Muscle of leg (tissue), 16 donors: ENCODE data around the gene PWP1. TPM values are rescaled to one million over a fixed set of nuclear protein-coding genes. Genes with fewer than 3 reads are reported as not detected.

Source experiments
- DNase-seq: peaks from one replicate; pipeline ENCODE4 v3.0.0; 2013
- H3K27ac ChIP-seq: one replicate; pipeline ENCODE4 v1.5.1; 2013; ENCODE audit warnings: mild to moderate bottlenecking, low read length, control low read depth
- H3K27me3 ChIP-seq: one replicate; pipeline ENCODE4 v1.6.1; 2013; ENCODE audit warnings: low read length; ENCODE audit not compliant: control insufficient read depth, insufficient read depth
- H3K36me3 ChIP-seq: one replicate; pipeline ENCODE4 v1.6.1; 2013; ENCODE audit warnings: low read length; ENCODE audit not compliant: control insufficient read depth, insufficient read depth
- H3K4me1 ChIP-seq: one replicate; pipeline ENCODE4 v1.6.1; 2013; ENCODE audit warnings: low read length; ENCODE audit not compliant: control insufficient read depth, insufficient read depth
- H3K4me3 ChIP-seq: one replicate; pipeline ENCODE4 v1.5.1; 2013; ENCODE audit warnings: low read length, control low read depth
- H3K9me3 ChIP-seq: replicated peaks from 2 replicates; pipeline ENCODE4 v1.6.1; 2013; ENCODE audit warnings: low read depth, low read length; ENCODE audit not compliant: control insufficient read depth
- WGBS: methylation state at CpG from one replicate; pipeline ENCODE4 v1.1.5; 2013; ENCODE audit warnings: missing lambda C conversion rate; ENCODE audit not compliant: insufficient coverage; 5-methylcytosine and 5-hydroxymethylcytosine counted together
- long read RNA-seq, 11 donors: transcript quantifications; one replicate each; lab custom pipeline, GENCODE V29; 2026
- polyA plus RNA-seq, 8 donors: library from polyadenylated mRNA; unstranded; fragments of 120-200 nt; gene quantifications; one replicate each; pipeline versions ENCODE4 v1.2.1 to v1.2.3, GENCODE V29; 2013; ENCODE audit warnings: inconsistent platforms in 1 of 8, low replicate concordance in 1 of 8; ENCODE audit not compliant: insufficient read length in 8 of 8, insufficient read depth in 1 of 8
- total RNA-seq: library from RNA; stranded (reverse); fragments of 120-200 nt; gene quantifications from one replicate; pipeline ENCODE4 v1.2.4, GENCODE V29; 2013

PWP1 gene
- total RNA-seq: 31.0 TPM
- 10 to 100 TPM; 30.1 to 41.3 (median 33.7) TPM for polyA plus RNA-seq
- long read RNA-seq, donor 1, transcript PWP1-201 (15 exons, 2,621 nt): major isoform, 5 of 5 reads
- long read RNA-seq, donor 1, partial matches to known transcripts: 0 of 5 reads
- long read RNA-seq, donor 1, other reads (novel, unspliced or antisense): 0 of 5 reads
- long read RNA-seq, donor 2: 0 reads
- long read RNA-seq, donor 3, transcript PWP1-201 (15 exons, 2,621 nt): major isoform, 5 of 5 reads
- long read RNA-seq, donor 3, partial matches to known transcripts: 0 of 5 reads
- long read RNA-seq, donor 3, other reads (novel, unspliced or antisense): 0 of 5 reads
- long read RNA-seq, donor 4, partial matches to known transcripts: 6 of 8 reads
- long read RNA-seq, donor 4, other reads (novel, unspliced or antisense): 0 of 8 reads
- long read RNA-seq, donor 5, transcript PWP1-201 (15 exons, 2,621 nt): major isoform, 23 of 28 reads
- long read RNA-seq, donor 5, partial matches to known transcripts: 5 of 28 reads
- long read RNA-seq, donor 5, other reads (novel, unspliced or antisense): 0 of 28 reads
- long read RNA-seq, donor 6, transcript PWP1-201 (15 exons, 2,621 nt): major isoform, 24 of 31 reads
- long read RNA-seq, donor 6, partial matches to known transcripts: 7 of 31 reads
- long read RNA-seq, donor 6, other reads (novel, unspliced or antisense): 0 of 31 reads
- long read RNA-seq, donor 7, transcript PWP1-201 (15 exons, 2,621 nt): major isoform, 10 of 10 reads
- long read RNA-seq, donor 7, partial matches to known transcripts: 0 of 10 reads
- long read RNA-seq, donor 7, other reads (novel, unspliced or antisense): 0 of 10 reads
- long read RNA-seq, donor 8, transcript PWP1-201 (15 exons, 2,621 nt): major isoform, 10 of 10 reads
- long read RNA-seq, donor 8, partial matches to known transcripts: 0 of 10 reads
- long read RNA-seq, donor 8, other reads (novel, unspliced or antisense): 0 of 10 reads
- long read RNA-seq, donor 9, partial matches to known transcripts: 0 of 2 reads
- long read RNA-seq, donor 9, other reads (novel, unspliced or antisense): 0 of 2 reads
- long read RNA-seq, donor 10, transcript PWP1-201 (15 exons, 2,621 nt): major isoform, 10 of 10 reads
- long read RNA-seq, donor 10, partial matches to known transcripts: 0 of 10 reads
- long read RNA-seq, donor 10, other reads (novel, unspliced or antisense): 0 of 10 reads
- long read RNA-seq, donor 11, transcript PWP1-201 (15 exons, 2,621 nt): major isoform, 5 of 6 reads
- long read RNA-seq, donor 11, partial matches to known transcripts: 0 of 6 reads
- long read RNA-seq, donor 11, other reads (novel, unspliced or antisense): 0 of 6 reads

DNA sequence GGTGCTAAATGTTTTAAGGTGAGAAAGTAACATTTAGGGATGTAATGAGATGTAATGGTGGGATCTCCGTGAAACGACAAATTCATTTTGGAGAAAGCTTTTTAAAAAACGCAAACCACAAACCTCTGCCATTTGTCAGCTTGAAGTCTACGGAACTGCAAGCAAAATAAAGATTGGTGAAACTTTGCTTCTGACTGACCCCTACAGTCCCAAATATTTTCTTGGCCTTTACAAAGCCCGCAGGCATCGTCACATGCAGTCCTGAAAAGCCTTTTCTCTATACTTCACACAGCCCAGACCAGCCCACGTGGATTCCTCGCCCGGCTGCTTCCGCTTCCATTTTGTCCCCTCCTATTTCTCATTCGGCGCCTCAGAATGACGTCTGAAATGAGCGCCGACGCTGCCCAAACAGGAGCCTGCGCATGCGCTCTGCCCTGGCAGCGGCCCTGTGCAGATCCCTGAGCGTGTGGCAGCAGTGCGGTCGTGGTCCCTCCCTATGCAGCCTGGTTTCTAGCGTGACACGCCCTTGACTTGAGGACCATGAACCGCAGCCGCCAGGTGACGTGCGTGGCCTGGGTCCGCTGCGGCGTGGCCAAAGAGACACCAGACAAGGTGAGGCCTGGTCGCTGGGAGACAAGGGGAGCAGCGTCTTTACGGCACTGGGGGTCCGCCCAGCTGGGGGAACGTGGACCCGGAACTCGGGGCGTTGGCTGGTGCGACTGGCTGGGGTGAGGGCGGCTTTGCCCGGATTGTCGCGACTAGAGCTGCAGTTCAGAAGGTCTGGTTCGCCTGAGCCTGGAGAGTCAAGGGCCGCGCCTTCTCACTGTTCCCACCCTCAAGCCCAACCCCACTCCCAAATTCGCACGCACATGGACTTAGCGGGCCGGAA is at the start of gene PWP1:
PWP1 (plus strand) TSS at position 440 of the 889 bp plus-strand sequence; CDS start at position 541, 101 bp downstream.
- H3K4me3 ChIP-seq: peak within 1 kb of the TSS; percentile 91
- peak within 1 kb of the TSS; percentile 92 for H3K27ac ChIP-seq
- peaks cover 20% of the 10 kb centered on the region for H3K36me3 ChIP-seq
- WGBS: under 1% methylated on average over 41 of the region's 51 CpGs
- H3K4me1 ChIP-seq: peaks cover 10% of the 10 kb centered on the region
- DNase-seq: peak; percentile 99
- H3K9me3 ChIP-seq: no peaks in the 10 kb centered on the region
- H3K27me3 ChIP-seq: no peaks in the 10 kb centered on the region

DNA sequence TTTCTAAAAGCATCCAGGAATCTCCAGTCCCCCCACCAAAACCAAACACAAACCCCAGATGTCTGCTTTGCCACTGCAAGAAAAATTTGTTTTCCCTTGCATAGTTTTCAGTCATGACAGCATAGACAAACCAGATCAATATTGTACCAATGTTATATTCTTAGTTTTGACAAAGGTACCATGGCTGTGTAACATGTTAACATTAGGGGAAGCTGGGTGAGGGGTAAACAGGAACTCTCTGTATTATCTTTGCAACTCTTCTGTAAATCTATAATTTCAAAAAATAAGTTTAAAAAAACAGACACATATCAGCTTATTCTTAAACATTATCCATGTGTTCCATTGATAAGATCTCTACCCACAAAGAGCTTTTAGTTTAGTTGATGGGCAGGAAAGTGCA is 44.4 kb upstream of the PWP1 start:
- H3K27ac ChIP-seq: no peak overlapping the region
- no peak overlapping the region for H3K4me3 ChIP-seq
- peaks cover 11% of the 10 kb centered on the region for H3K4me1 ChIP-seq
- no peaks in the 10 kb centered on the region for H3K9me3 ChIP-seq
- H3K36me3 ChIP-seq: no peaks in the 10 kb centered on the region
- no peak for DNase-seq
- peaks cover 2% of the 10 kb centered on the region for H3K27me3 ChIP-seq

DNA sequence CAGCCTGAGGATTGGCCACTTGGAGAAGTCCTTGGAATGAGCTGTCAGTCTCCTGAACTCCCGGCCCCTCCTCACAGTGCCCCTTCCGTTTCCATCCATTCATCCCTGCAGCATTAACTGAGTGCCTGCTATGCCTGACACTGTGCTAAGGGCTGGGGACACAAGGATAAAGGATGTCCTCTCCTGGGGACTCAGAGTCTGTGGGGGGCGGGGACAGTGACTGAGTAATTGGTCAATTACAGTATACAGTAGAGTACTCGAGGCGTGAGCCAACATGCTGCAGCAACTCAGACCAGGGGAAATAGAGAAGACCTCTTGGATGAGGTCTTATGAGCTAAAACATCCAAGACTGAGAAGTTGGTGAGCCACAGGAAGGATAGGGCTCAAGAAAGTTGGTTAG is 43.4 kb upstream of the PWP1 start:
- 82% methylated on average over 3 of the region's 5 CpGs for WGBS

DNA sequence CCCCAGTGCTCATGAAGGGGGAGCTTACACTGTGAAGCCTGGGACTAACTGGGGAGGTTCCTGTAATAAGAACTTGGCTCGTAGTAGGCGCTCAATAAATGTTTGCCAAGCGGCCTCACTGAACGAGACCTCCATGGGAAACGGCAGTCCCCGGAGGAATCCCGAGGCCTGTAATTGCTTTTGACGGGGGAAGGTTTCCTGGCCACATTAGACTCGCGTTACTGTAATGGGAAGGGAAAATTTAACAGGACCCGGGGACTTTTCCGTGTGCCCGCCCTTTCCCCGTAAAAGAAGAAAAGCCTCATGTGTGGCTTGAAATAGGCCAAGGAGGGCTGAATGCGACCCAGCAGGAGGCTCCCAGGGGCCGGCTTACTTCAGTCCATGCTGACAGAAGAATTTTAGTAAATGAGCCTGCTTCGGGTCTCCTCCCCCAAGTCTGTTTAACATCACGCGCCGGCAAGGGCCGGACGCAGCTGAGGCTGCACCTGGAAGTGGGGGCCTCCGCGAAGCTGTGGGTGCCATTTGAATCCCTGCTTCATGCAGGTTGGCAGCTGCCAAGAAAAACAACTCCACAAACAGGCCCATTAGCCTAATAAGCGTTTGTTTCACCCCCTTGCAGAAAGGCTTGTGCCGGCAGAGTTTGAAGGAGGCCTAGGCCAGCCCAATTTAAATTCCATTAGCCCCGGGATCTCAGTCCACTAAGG is 39.8 kb upstream of the PWP1 start:
- WGBS: 15% methylated on average over 24 of the region's 27 CpGs
- Histone ChIP-seq H3K9me3 (no peaks in the 10 kb centered on the region), H3K27ac (peak overlapping the region; percentile 67), H3K36me3 (no peaks in the 10 kb centered on the region), H3K4me3 (no peak overlapping the region), H3K27me3 (peaks cover 2% of the 10 kb centered on the region), H3K4me1 (peaks cover 29% of the 10 kb centered on the region)
- peak; percentile 95 for DNase-seq

More for the DNA sequence above, 43.4 kb upstream of the PWP1 start:
- Histone ChIP-seq H3K27me3 (peaks cover 2% of the 10 kb centered on the region), H3K4me3 (no peak overlapping the region), H3K36me3 (no peaks in the 10 kb centered on the region), H3K27ac (no peak overlapping the region), H3K9me3 (no peaks in the 10 kb centered on the region), H3K4me1 (peaks cover 16% of the 10 kb centered on the region)
- no peak for DNase-seq

DNA sequence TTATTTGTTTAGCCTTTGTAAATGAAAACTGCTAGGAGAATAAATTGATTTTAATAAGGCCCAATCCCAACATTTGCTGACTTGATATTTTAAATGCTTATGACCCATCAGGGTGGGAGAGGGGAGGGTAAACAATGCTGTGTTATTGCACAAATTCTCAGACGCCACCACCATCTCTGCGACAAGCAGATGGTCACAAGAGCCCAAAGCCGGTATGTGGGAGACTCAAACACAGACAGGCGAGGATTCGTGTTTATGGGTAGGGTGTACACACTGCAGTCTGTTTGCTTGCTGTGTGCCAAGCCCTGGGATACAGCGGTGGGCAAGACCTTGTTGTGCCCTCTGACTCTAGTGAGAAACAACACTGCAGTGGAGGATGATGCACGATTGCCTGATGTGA is 39.2 kb upstream of the PWP1 start:
- Histone ChIP-seq H3K36me3 (no peaks in the 10 kb centered on the region), H3K4me1 (peaks cover 29% of the 10 kb centered on the region), H3K9me3 (no peaks in the 10 kb centered on the region), H3K4me3 (no peak overlapping the region), H3K27ac (peak overlapping the region; percentile 67), H3K27me3 (peaks cover 2% of the 10 kb centered on the region)
- DNase-seq: no peak
- WGBS: 78% methylated on average over 5 of the region's 7 CpGs

DNA sequence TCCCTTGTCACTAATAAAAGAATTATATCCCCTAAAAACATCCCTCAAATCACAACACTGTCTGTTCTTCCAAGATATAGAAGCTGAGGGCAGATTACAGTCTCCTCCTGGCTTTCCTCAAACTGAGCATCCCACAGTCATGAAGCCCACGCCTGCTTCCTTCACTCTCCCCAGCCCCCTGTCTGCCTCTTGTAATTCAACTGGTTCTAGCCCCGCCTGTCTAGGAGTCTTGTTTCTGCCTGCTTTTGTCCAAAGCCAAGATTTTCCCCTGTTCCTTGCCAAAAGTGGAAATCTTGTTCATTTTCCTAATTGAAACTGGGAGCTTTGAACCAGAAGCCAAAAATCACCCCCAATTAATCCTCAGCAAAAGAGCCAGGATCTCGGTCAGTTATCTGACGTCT is 35.9 kb upstream of the PWP1 start:
- Histone ChIP-seq H3K36me3 (no peaks in the 10 kb centered on the region), H3K27me3 (peaks cover 2% of the 10 kb centered on the region), H3K4me1 (peaks cover 29% of the 10 kb centered on the region), H3K9me3 (no peaks in the 10 kb centered on the region), H3K27ac (peak overlapping the region; percentile 62), H3K4me3 (no peak overlapping the region)
- peak; percentile 92 for DNase-seq
- 6% methylated on average over 2 of the region's 4 CpGs for WGBS

DNA sequence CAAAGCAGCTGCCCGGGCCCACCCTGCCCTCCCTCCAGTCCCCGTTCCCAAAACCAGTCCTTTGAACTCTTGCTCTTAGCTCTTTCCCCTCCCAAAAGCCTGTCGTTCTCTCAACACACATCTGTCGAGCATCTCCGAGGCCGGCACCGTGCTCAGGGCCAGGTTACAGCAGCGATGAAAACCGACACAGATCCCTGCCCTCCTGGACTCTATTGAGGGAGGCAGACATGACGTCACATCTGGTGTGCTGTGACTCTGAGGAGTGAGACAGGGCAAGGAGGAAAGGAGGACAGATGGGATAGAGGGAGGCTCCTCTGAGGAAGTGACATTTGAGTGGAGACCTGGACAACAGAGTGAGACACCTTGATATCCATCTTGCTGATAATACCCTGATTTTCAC is 34.6 kb upstream of the PWP1 start:
- Histone ChIP-seq H3K9me3 (no peaks in the 10 kb centered on the region), H3K27ac (no peak overlapping the region), H3K4me3 (no peak overlapping the region), H3K36me3 (no peaks in the 10 kb centered on the region), H3K27me3 (no peaks in the 10 kb centered on the region), H3K4me1 (peaks cover 22% of the 10 kb centered on the region)
- WGBS: 27% methylated on average over 9 of the region's 10 CpGs
- DNase-seq: no peak

DNA sequence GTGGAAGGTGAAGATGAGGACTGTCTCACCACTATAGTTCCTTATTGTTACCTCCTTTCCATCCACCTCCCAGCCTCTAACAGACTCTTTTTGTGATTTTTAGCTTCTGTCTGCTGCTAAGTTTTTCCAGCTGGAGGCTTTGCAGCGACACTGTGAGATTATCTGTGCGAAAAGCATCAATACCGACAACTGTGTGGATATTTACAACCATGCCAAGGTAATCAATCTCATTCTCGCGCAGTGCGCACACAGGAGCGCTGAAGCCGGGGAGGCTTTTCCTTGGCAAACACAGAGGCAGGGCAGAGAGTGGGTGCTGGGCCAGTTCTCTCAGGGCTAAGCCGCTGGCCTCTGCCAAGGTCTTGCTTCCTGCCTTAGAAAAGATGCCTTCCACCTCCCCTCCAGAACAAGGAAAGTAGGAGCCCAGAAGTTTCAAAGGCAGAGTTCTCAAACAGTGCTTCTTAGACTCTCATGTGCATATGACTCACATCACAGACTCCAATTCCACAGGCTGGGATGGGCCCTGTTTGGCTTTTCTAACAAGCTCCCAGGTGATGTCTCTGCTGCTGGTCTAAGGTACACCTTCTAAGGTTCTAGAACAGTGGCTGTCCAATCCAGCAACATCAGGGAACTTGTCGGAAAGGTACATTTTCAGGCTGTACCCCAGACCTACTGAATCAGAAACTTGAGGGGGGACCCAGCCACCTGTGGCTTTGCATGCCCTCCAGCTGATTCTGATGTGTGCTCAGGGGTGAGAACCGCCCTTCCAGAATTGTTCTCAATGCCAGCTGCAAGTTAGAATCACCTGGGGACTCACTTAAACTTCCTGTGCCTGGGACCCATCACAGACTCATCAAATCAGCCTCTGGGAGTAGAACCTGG is 33.8 kb upstream of the PWP1 start:
- Histone ChIP-seq H3K27me3 (no peaks in the 10 kb centered on the region), H3K36me3 (no peaks in the 10 kb centered on the region), H3K4me3 (no peak overlapping the region), H3K9me3 (no peaks in the 10 kb centered on the region), H3K27ac (no peak overlapping the region), H3K4me1 (peaks cover 15% of the 10 kb centered on the region)
- WGBS: 56% methylated on average over 9 of the region's 11 CpGs
- DNase-seq: peak; percentile 27
